Caco-2 (cell line): ENCODE data around the gene GPSM1. TPM values are rescaled to one million over a fixed set of nuclear protein-coding genes. Genes with fewer than 3 reads are reported as not detected.

Experiments used
- BruUV-seq: library from RNA; stranded (reverse); fragments of 400-500 nt; replicated peaks from 2 replicates; lab custom pipeline; 2021; lab: Mats Ljungman, UMichigan
- CTCF ChIA-PET: fragments of 300-600 bp; sonication (Branson Sonifier 250); formaldehyde crosslinking; loops from one replicate; lab custom pipeline; 2022; ENCODE audit warnings: antibody characterized with exemption; lab: Charles Lee
- POLR2A ChIA-PET: fragments of 300-600 bp; sonication (Branson Sonifier 250); formaldehyde crosslinking; loops from one replicate; lab custom pipeline; 2022; ENCODE audit warnings: antibody characterized with exemption; lab: Charles Lee
- DNase-seq, 2 experiments: peaks; one replicate each; pipeline versions ENCODE4 v3.0.0 to v3.0.0-alpha.2; 2020 to 2022
- H3K27me3 ChIP-seq: replicated peaks from 2 replicates; pipeline ENCODE4 v1.6.0; 2011; ENCODE audit warnings: low read length; ENCODE audit not compliant: control insufficient read depth, insufficient read depth
- H3K36me3 ChIP-seq: 2 replicates; pipeline ENCODE4 v1.5.1; 2011; ENCODE audit warnings: low read length; ENCODE audit not compliant: control insufficient read depth, insufficient read depth
- H3K4me1 ChIP-seq: fragments of 250-450 bp; sonication (Bioruptor Pico); 2 replicates; pipeline ENCODE4 v1.5.1; 2020; ENCODE audit warnings: mild to moderate bottlenecking
- H3K4me3 ChIP-seq: 2 replicates; pipeline ENCODE4 v1.5.1; 2011; ENCODE audit warnings: low read depth, mild to moderate bottlenecking, control low read depth, low read length
- H3K9me3 ChIP-seq: fragments of 250-450 bp; sonication (Bioruptor Pico); 2 replicates; pipeline ENCODE4 v1.5.1; 2020; ENCODE audit warnings: mild to moderate bottlenecking, moderate library complexity
- H3K27ac Mint-ChIP-seq: one replicate; pipeline ENCODE4 v1.8.0; 2022; ENCODE audit warnings: mixed read lengths; ENCODE audit not compliant: unreplicated experiment
- H3K27me3 Mint-ChIP-seq: one replicate; pipeline ENCODE4 v1.8.0; 2022; ENCODE audit warnings: mixed read lengths; ENCODE audit not compliant: insufficient read depth, unreplicated experiment
- H3K36me3 Mint-ChIP-seq: one replicate; pipeline ENCODE4 v1.8.0; 2022; ENCODE audit warnings: mild to moderate bottlenecking, mixed read lengths; ENCODE audit not compliant: insufficient read depth, unreplicated experiment
- H3K4me1 Mint-ChIP-seq: one replicate; pipeline ENCODE4 v1.8.0; 2022; ENCODE audit warnings: low read depth, mixed read lengths; ENCODE audit not compliant: unreplicated experiment
- H3K4me3 Mint-ChIP-seq: one replicate; pipeline ENCODE4 v1.8.0; 2022; ENCODE audit warnings: mild to moderate bottlenecking, moderate library complexity, mixed read lengths; ENCODE audit not compliant: unreplicated experiment
- H3K9me3 Mint-ChIP-seq: one replicate; pipeline ENCODE4 v1.8.0; 2022; ENCODE audit warnings: mixed read lengths; ENCODE audit not compliant: unreplicated experiment
- intact Hi-C: fragments of 100-400 bp; cut with micrococcal nuclease; formaldehyde crosslinking; loops from one replicate; pipeline ENCODE4 v1.10.0; 2022; ENCODE audit not compliant: unreplicated experiment
- total RNA-seq: library from RNA; stranded (reverse); gene quantifications from 2 replicates; pipeline ENCODE4 v1.2.3, GENCODE V29; 2022
- TF ChIP-seq, protein P1 (sequence below), 2 experiments: fragments of 200-600 bp in 1 of 2; IDR thresholded peaks; 1 replicate in 1 of 2; 2 replicates in 1 of 2; pipeline versions ENCODE4 v1.5.1 to v1.8.0; 2011 to 2022; ENCODE audit warnings: antibody characterized with exemption in 1 of 2, control low read depth in 1 of 2, inconsistent platforms in 1 of 2, low read depth in 1 of 2, low read length in 1 of 2, mild to moderate bottlenecking in 1 of 2, moderate library complexity in 1 of 2; ENCODE audit not compliant: insufficient read depth in 1 of 2, severe bottlenecking in 1 of 2, unreplicated experiment in 1 of 2

Gene GPSM1
- total RNA-seq, 1 experiment from 2014 or later, result 25.7 TPM

DNA sequence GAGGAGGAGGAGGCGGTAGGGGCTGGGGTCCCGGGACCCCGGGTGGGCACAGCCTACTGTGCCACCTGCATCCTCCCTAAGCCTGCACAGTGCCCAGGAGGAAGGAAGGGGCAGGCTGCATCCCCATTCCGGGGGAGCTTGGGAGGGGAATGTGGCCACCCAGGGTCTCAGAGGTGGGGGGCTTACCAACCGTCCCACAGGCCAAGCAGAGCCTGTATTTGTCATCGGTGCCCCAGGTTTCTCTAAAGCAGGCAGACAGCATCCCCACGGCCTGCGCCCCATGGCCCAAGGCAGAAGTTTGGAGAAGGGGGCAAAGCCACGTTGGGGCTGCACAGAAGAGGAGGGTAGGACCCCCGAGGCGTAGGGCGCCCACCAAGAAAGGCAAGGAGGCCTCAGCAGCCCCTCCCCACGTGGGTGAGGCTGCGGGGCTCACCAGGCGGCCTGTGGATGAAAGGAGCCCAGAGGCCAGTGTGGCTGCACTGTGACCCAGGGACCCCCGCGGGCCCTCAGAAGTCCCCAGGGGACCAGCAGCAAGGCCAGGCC is 507 bp upstream of the GPSM1 start:
- Histone ChIP-seq H3K9me3 (no peaks in the 10 kb centered on the region), H3K27me3 (no peaks in the 10 kb centered on the region), H3K36me3 (no peaks in the 10 kb centered on the region), H3K4me1 (peaks cover 34% of the 10 kb centered on the region), H3K4me3 (peak overlapping the region; percentile 41)
- Mint-ChIP-seq H3K4me1 (peaks cover 6% of the 10 kb centered on the region), H3K9me3 (no peaks in the 10 kb centered on the region), H3K4me3 (peak overlapping the region; percentile 68), H3K36me3 (peaks cover 9% of the 10 kb centered on the region), H3K27me3 (no peaks in the 10 kb centered on the region), H3K27ac (no peak overlapping the region)
- TSS peak; percentile 35 for BruUV-seq
- ChIA-PET CTCF (no interaction called here), POLR2A (interaction anchor here (1.5 kb wide), 1 partner anchor 36 kb away, joined by 8 read pairs; no protein-coding TSS in a partner anchor)
- DNase-seq, result no peak
- intact Hi-C loops, result loop anchor here (5.0 kb wide), 1 partner anchor 35 kb away; the partner anchor contains the start of gene DNLZ
- TF ChIP-seq, protein P1, sequence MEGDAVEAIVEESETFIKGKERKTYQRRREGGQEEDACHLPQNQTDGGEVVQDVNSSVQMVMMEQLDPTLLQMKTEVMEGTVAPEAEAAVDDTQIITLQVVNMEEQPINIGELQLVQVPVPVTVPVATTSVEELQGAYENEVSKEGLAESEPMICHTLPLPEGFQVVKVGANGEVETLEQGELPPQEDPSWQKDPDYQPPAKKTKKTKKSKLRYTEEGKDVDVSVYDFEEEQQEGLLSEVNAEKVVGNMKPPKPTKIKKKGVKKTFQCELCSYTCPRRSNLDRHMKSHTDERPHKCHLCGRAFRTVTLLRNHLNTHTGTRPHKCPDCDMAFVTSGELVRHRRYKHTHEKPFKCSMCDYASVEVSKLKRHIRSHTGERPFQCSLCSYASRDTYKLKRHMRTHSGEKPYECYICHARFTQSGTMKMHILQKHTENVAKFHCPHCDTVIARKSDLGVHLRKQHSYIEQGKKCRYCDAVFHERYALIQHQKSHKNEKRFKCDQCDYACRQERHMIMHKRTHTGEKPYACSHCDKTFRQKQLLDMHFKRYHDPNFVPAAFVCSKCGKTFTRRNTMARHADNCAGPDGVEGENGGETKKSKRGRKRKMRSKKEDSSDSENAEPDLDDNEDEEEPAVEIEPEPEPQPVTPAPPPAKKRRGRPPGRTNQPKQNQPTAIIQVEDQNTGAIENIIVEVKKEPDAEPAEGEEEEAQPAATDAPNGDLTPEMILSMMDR (IDR thresholded peaks at IDR 0.05; ENCODE audit: insufficient read depth in 1 of 2, low read depth in 1 of 2, low read length in 1 of 2, severe bottlenecking in 1 of 2, unreplicated experiment in 1 of 2), result no peak

DNA sequence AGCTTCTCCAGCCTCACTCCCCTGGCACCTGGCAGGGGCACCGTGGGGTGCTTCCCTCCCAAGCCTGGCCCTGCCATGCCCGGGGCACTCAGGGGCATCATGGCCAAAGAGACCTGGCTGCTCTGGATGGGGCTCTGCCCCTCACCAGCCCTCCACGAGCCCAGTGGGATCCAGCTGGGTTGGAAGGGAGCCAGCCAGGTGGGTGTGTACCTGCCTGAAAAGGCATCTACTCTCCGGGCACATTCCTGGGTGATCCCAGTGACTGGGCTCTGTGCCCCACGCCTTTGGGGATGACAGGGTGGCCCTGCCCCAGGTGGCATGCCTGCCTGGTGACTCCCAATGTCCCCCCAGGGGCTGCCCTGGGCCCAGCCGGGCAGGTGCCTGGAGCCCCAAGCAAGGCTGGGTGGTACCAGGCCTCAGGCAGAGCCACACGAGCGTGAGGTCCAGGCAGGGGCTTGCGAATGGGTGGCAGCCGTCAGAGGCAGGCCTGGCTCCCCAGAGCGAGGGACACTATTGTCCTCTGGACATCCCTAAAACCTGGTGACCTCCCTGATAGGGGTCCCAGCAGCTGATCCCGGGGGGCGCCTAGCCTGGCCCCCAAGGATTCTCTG is 777 bp downstream of the GPSM1 start:
- TF ChIP-seq, protein P1 (IDR thresholded peaks at IDR 0.05; ENCODE audit: insufficient read depth in 1 of 2, low read depth in 1 of 2, low read length in 1 of 2, severe bottlenecking in 1 of 2, unreplicated experiment in 1 of 2), result no peak
- Mint-ChIP-seq H3K27me3 (no peaks in the 10 kb centered on the region), H3K4me3 (peak overlapping the region; percentile 68), H3K36me3 (peaks cover 12% of the 10 kb centered on the region), H3K4me1 (peaks cover 6% of the 10 kb centered on the region), H3K9me3 (no peaks in the 10 kb centered on the region), H3K27ac (peak overlapping the region; percentile 12)
- CTCF ChIA-PET, result no interaction called here
- POLR2A ChIA-PET, result interaction anchor here (1.5 kb wide), 1 partner anchor 35 kb away, joined by 8 read pairs; no protein-coding TSS in a partner anchor
- no peaks in the 10 kb centered on the region for H3K36me3 ChIP-seq
- H3K27me3 ChIP-seq, result no peaks in the 10 kb centered on the region
- DNase-seq, result no peak
- no peaks in the 10 kb centered on the region for H3K9me3 ChIP-seq
- intact Hi-C loops, result loop anchor here (5.0 kb wide), 1 partner anchor 34 kb away; the partner anchor contains the start of gene DNLZ
- peaks cover 34% of the 10 kb centered on the region for H3K4me1 ChIP-seq
- H3K4me3 ChIP-seq, result peak overlapping the region; percentile 63
- BruUV-seq, result no TSS peak

DNA sequence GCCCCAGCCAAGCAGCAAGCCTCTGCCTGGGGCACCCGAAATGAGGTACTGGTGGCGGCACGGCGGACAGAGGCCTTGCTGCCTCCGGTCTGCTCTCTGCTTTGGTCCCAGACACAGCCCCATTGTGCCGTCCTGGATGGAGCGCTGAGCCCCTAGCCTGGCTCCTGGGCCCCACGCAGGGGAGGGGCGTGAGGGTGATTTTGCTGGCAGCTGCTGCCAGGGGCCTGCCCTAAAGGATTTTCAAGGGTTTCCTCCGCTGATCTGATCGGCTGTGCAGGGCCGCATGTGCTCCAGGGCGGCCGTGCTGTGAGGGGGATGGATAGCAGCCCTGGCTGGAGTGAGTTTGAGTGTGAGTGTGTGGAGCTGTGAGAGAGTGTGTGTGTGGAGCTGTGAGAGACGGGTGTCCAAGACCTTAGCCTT is 1.3 kb downstream of the GPSM1 start:
- POLR2A ChIA-PET, result interaction anchor here (1.5 kb wide), 1 partner anchor 34 kb away, joined by 8 read pairs; no protein-coding TSS in a partner anchor
- CTCF ChIA-PET, result no interaction called here
- Histone ChIP-seq H3K4me3 (peak overlapping the region; percentile 63), H3K36me3 (no peaks in the 10 kb centered on the region), H3K4me1 (peaks cover 29% of the 10 kb centered on the region), H3K27me3 (no peaks in the 10 kb centered on the region), H3K9me3 (no peaks in the 10 kb centered on the region)
- Mint-ChIP-seq H3K9me3 (no peaks in the 10 kb centered on the region), H3K27ac (peak overlapping the region; percentile 12), H3K36me3 (peaks cover 17% of the 10 kb centered on the region), H3K4me1 (peaks cover 6% of the 10 kb centered on the region), H3K27me3 (no peaks in the 10 kb centered on the region), H3K4me3 (peak overlapping the region; percentile 68)
- DNase-seq, result no peak
- intact Hi-C loops, result loop anchor here (5.0 kb wide), 1 partner anchor 34 kb away; the partner anchor contains the start of gene DNLZ
- TF ChIP-seq, protein P1 (IDR thresholded peaks at IDR 0.05; ENCODE audit: insufficient read depth in 1 of 2, low read depth in 1 of 2, low read length in 1 of 2, severe bottlenecking in 1 of 2, unreplicated experiment in 1 of 2), result no peak
- BruUV-seq, result no TSS peak
